Effector memory CD4-positive, alpha-beta T cell (primary cell): ENCODE measurements around the gene DCANP1.

Experiments
- DNase-seq, 3 donors: peaks; one replicate each; pipeline ENCODE4 v3.0.0-alpha.2; 2020
- H3K27ac ChIP-seq: 2 replicates; pipeline ENCODE4 v1.7.0; 2013; ENCODE audit warnings: mild to moderate bottlenecking, low read length, moderate library complexity; ENCODE audit not compliant: insufficient read depth, poor library complexity, severe bottlenecking
- H3K27me3 ChIP-seq: replicated peaks from 2 replicates; pipeline ENCODE4 v1.7.0; 2013; ENCODE audit warnings: mild to moderate bottlenecking, low read length; ENCODE audit not compliant: insufficient read depth, control insufficient read depth, poor library complexity, severe bottlenecking
- H3K36me3 ChIP-seq: 2 replicates; pipeline ENCODE4 v1.7.0; 2013; ENCODE audit warnings: mild to moderate bottlenecking, low read length, moderate library complexity; ENCODE audit not compliant: control insufficient read depth, insufficient read depth
- H3K4me1 ChIP-seq: 2 replicates; pipeline ENCODE4 v1.7.0; 2013; ENCODE audit warnings: low read length, mild to moderate bottlenecking; ENCODE audit not compliant: control insufficient read depth, insufficient read depth, poor library complexity, severe bottlenecking
- H3K4me3 ChIP-seq: 2 replicates; pipeline ENCODE4 v1.7.0; 2013; ENCODE audit warnings: low read length, low read depth, mild to moderate bottlenecking; ENCODE audit not compliant: insufficient read depth, poor library complexity, severe bottlenecking
- H3K9me3 ChIP-seq: 2 replicates; pipeline ENCODE4 v1.7.0; 2013; ENCODE audit warnings: mild to moderate bottlenecking, low read length, moderate library complexity; ENCODE audit not compliant: control insufficient read depth

DCANP1 gene

GRCh38 chr5:135488727-135489465 lies 41.7 kb upstream of the DCANP1 start:
- Histone ChIP-seq H3K27ac (no peak overlapping the region), H3K4me3 (no peak overlapping the region), H3K4me1 (no peaks in the 10 kb centered on the region), H3K36me3 (no peaks in the 10 kb centered on the region), H3K27me3 (peaks cover 35% of the 10 kb centered on the region), H3K9me3 (no peaks in the 10 kb centered on the region)
- DNase-seq: no peak

- no peaks in the 10 kb centered on the region for H3K9me3 ChIP-seq
- H3K4me1 ChIP-seq: no peaks in the 10 kb centered on the region
- H3K27ac ChIP-seq: no peak overlapping the region
- H3K27me3 ChIP-seq: peaks cover 32% of the 10 kb centered on the region
- no peak for DNase-seq
- no peaks in the 10 kb centered on the region for H3K36me3 ChIP-seq
- H3K4me3 ChIP-seq: no peak overlapping the region
Observed at GRCh38 chr5:135487839-135488514, 40.8 kb upstream of the DCANP1 start.

DNA sequence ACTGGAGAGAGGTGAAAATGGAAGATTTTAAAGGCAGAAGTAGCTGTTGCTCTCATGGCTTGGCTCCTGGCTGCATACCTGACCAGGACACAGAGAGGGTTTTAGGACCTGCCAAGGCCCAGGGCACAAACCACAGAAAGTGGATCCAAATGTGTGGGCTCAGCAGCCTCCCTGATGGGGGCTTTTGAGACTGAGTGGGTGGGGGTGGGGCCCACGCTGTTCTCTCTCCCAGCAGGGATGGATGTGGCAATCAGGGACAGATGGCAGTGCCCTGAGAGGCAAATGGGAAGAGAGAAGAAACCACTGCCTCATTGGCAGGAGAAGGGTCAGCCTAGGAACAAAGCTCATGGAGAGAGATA lies 39.9 kb upstream of the DCANP1 start:
- no peak for DNase-seq
- no peaks in the 10 kb centered on the region for H3K4me1 ChIP-seq
- H3K36me3 ChIP-seq: no peaks in the 10 kb centered on the region
- H3K27ac ChIP-seq: no peak overlapping the region
- no peak overlapping the region for H3K4me3 ChIP-seq
- peaks cover 32% of the 10 kb centered on the region for H3K27me3 ChIP-seq
- no peaks in the 10 kb centered on the region for H3K9me3 ChIP-seq

- Histone ChIP-seq H3K4me3 (no peak overlapping the region), H3K27ac (no peak overlapping the region), H3K4me1 (no peaks in the 10 kb centered on the region), H3K36me3 (no peaks in the 10 kb centered on the region), H3K27me3 (peaks cover 30% of the 10 kb centered on the region), H3K9me3 (no peaks in the 10 kb centered on the region)
- DNase-seq: no peak
Observed at GRCh38 chr5:135486131-135487036, 39.2 kb upstream of the DCANP1 start.

GRCh38 chr5:135484674-135485086 lies 37.5 kb upstream of the DCANP1 start:
- DNase-seq: no peak
- H3K27ac ChIP-seq: no peak overlapping the region
- H3K36me3 ChIP-seq: no peaks in the 10 kb centered on the region
- no peaks in the 10 kb centered on the region for H3K4me1 ChIP-seq
- no peaks in the 10 kb centered on the region for H3K9me3 ChIP-seq
- H3K27me3 ChIP-seq: peaks cover 13% of the 10 kb centered on the region
- no peak overlapping the region for H3K4me3 ChIP-seq

DNA sequence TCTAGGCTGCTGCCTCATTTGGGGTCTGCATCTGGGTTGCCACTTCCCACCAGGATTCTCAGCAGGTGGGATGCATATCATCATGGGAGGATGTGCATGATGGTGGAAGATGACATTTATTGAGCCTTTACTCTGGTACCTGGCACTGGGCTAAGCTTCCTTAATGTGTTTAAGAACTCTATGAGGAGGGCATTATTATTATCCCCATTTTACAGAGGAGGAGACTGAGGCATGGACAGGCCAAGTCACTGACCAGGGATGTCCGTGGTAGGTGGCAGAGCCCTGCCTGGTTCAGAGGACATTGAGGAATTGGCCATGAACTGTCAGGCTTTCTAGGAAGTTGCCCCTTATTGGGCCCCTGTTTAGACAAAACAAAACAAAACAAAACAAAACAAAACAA lies 36.1 kb upstream of the DCANP1 start:
- Histone ChIP-seq H3K9me3 (no peaks in the 10 kb centered on the region), H3K27me3 (peaks cover 10% of the 10 kb centered on the region), H3K27ac (no peak overlapping the region), H3K36me3 (no peaks in the 10 kb centered on the region), H3K4me1 (no peaks in the 10 kb centered on the region), H3K4me3 (no peak overlapping the region)
- DNase-seq: no peak

- Histone ChIP-seq H3K27ac (no peak overlapping the region), H3K27me3 (peaks cover 2% of the 10 kb centered on the region), H3K36me3 (no peaks in the 10 kb centered on the region), H3K4me1 (no peaks in the 10 kb centered on the region), H3K9me3 (no peaks in the 10 kb centered on the region), H3K4me3 (no peak overlapping the region)
- no peak for DNase-seq
Observed at GRCh38 chr5:135482381-135482933, 35.3 kb upstream of the DCANP1 start.

GRCh38 chr5:135481909-135482311 lies 34.8 kb upstream of the DCANP1 start:
- H3K36me3 ChIP-seq: no peaks in the 10 kb centered on the region

DNA sequence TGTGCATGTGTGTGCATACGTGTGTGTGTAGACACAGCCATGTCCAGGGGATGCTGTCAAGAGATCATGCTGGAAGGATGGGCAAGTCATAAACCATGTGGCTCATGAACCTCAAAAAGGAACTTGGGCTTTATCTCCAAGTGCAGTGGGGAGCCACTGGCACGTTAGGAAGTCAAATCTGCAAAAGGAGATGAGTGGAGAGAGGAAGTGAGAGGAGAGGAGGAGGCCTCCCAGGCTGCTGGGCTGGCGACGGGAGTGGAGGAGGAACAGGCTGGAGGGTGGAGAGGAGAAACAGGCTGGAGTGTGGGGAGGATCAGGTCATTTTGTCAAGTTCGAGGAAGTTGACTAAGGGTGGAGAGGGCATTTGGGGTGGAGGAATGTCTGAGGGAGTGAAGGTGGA lies 34.2 kb upstream of the DCANP1 start:
- Histone ChIP-seq H3K27ac (no peak overlapping the region), H3K4me3 (no peak overlapping the region), H3K36me3 (no peaks in the 10 kb centered on the region), H3K4me1 (no peaks in the 10 kb centered on the region), H3K27me3 (no peaks in the 10 kb centered on the region), H3K9me3 (no peaks in the 10 kb centered on the region)
- DNase-seq: no peak

More at GRCh38 chr5:135481909-135482311, 34.8 kb upstream of the DCANP1 start:
- Histone ChIP-seq H3K4me3 (no peak overlapping the region), H3K27ac (no peak overlapping the region), H3K4me1 (no peaks in the 10 kb centered on the region), H3K9me3 (no peaks in the 10 kb centered on the region), H3K27me3 (no peaks in the 10 kb centered on the region)
- DNase-seq: no peak
